Calu3 (cell line): Measurements from ENCODE around the gene SLC2A13. TPM values are rescaled to one million over a fixed set of nuclear protein-coding genes. Genes with fewer than 3 reads are reported as not detected.

ENCODE experiments used
- BruUV-seq: library from RNA; stranded (reverse); fragments of 400-500 nt; replicated peaks from 2 replicates; lab custom pipeline; 2021; lab: Mats Ljungman, UMichigan
- CTCF ChIA-PET: fragments of 300-600 bp; sonication (Branson Sonifier 250); formaldehyde crosslinking; loops from one replicate; lab custom pipeline; 2022; ENCODE audit warnings: antibody characterized with exemption; lab: Charles Lee
- DNase-seq: peaks from one replicate; pipeline ENCODE4 v3.0.0; 2022
- H3K27ac Mint-ChIP-seq: one replicate; pipeline ENCODE4 v1.8.0; 2022; ENCODE audit warnings: mixed read lengths; ENCODE audit not compliant: unreplicated experiment
- H3K27me3 Mint-ChIP-seq: one replicate; pipeline ENCODE4 v1.8.0; 2022; ENCODE audit warnings: mixed read lengths; ENCODE audit not compliant: unreplicated experiment
- H3K36me3 Mint-ChIP-seq: one replicate; pipeline ENCODE4 v1.8.0; 2022; ENCODE audit warnings: mild to moderate bottlenecking, moderate library complexity, mixed read lengths; ENCODE audit not compliant: insufficient read depth, unreplicated experiment
- H3K4me1 Mint-ChIP-seq: one replicate; pipeline ENCODE4 v1.8.0; 2022; ENCODE audit warnings: mild to moderate bottlenecking, low read depth, mixed read lengths; ENCODE audit not compliant: unreplicated experiment
- H3K4me3 Mint-ChIP-seq: one replicate; pipeline ENCODE4 v1.8.0; 2022; ENCODE audit warnings: mild to moderate bottlenecking, low read depth, moderate library complexity, mixed read lengths; ENCODE audit not compliant: unreplicated experiment
- H3K9me3 Mint-ChIP-seq: one replicate; pipeline ENCODE4 v1.8.0; 2022; ENCODE audit warnings: low read depth, mixed read lengths; ENCODE audit not compliant: unreplicated experiment
- intact Hi-C: fragments of 100-400 bp; cut with micrococcal nuclease; formaldehyde crosslinking; loops from one replicate; pipeline ENCODE4 v1.10.0; 2022; ENCODE audit not compliant: unreplicated experiment
- total RNA-seq: library from RNA; stranded (reverse); gene quantifications from 2 replicates; pipeline ENCODE4 v1.2.3, GENCODE V29; 2022
- TF ChIP-seq, protein P1 (sequence below): fragments of 200-600 bp; IDR thresholded peaks from one replicate; pipeline ENCODE4 v1.8.0; 2022; ENCODE audit warnings: antibody characterized with exemption; ENCODE audit not compliant: unreplicated experiment

SLC2A13 gene
- total RNA-seq, 1 experiment from 2014 or later: 9.4 TPM

DNA sequence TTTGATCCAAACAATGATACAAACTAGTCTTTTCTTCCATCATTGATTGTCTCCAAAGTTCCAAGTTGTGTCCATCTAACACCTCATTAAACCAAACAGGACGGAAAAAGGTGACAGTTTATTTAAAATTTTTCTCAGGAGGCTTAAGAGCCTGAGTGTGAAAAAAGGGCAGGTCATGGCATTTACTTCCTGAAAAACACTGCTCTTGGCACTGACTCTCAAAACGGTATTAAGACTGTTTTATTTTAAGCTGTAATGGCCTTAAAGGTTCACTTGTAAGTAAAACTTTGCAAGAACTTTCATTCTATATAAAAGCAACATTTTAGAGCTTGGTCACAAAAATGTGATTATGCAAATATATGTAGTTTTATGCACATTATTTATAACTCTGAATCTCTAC, 222.5 kb downstream of the SLC2A13 start:
- DNase-seq: no peak
- Mint-ChIP-seq H3K36me3 (no peaks in the 10 kb centered on the region), H3K27ac (no peak overlapping the region), H3K27me3 (no peaks in the 10 kb centered on the region), H3K9me3 (no peaks in the 10 kb centered on the region), H3K4me3 (no peak overlapping the region), H3K4me1 (no peaks in the 10 kb centered on the region)
- no TSS peak for BruUV-seq
- CTCF ChIA-PET: no interaction called here
- intact Hi-C loops: no loop called here
- TF ChIP-seq, protein P1, sequence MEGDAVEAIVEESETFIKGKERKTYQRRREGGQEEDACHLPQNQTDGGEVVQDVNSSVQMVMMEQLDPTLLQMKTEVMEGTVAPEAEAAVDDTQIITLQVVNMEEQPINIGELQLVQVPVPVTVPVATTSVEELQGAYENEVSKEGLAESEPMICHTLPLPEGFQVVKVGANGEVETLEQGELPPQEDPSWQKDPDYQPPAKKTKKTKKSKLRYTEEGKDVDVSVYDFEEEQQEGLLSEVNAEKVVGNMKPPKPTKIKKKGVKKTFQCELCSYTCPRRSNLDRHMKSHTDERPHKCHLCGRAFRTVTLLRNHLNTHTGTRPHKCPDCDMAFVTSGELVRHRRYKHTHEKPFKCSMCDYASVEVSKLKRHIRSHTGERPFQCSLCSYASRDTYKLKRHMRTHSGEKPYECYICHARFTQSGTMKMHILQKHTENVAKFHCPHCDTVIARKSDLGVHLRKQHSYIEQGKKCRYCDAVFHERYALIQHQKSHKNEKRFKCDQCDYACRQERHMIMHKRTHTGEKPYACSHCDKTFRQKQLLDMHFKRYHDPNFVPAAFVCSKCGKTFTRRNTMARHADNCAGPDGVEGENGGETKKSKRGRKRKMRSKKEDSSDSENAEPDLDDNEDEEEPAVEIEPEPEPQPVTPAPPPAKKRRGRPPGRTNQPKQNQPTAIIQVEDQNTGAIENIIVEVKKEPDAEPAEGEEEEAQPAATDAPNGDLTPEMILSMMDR: no peak

DNA sequence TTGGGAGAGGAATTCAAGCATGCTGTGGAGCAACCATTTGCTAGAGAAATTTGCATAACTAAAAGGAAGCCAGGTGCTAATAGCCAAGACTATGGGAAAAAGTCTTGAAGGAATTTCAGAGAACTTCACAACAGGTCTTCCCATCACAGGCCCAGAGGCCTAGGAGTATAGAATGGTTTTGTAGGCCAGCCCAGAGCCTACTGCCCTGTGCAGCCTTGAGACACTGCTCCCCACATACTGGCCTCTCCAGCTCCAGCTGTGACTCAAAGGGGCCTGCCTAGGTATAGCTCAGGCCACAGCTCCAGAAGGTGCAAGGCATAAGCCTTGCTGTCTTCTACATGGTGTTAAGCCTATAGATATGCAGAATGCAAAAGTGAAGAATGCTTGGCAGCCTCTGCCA, 227.1 kb downstream of the SLC2A13 start:
- no peak overlapping the region for H3K27ac Mint-ChIP-seq
- no peaks in the 10 kb centered on the region for H3K4me1 Mint-ChIP-seq
- intact Hi-C loops: no loop called here
- no peaks in the 10 kb centered on the region for H3K27me3 Mint-ChIP-seq
- no peak for DNase-seq
- CTCF ChIA-PET: no interaction called here
- BruUV-seq: no TSS peak
- peaks cover 5% of the 10 kb centered on the region for H3K9me3 Mint-ChIP-seq
- TF ChIP-seq, protein P1: no peak
- H3K36me3 Mint-ChIP-seq: no peaks in the 10 kb centered on the region
- H3K4me3 Mint-ChIP-seq: no peak overlapping the region

DNA sequence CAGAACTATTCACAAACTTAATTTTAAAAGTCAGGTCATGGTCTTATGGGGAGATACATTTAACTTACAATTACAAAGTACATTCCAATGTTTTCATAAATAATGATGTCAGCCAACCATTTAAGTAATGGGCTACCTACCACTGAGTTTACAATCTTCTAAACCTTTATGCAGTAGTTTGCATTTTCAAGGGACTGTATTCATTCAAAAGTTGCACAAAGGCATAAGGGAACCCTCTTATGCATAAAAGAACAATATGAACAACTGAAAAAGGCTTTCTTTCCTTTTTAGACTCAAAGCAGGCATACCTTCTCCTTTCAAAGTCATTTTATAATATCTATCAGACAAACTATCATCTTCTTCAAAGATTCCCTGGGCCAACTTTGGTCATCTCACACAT, 230.2 kb downstream of the SLC2A13 start:
- H3K27ac Mint-ChIP-seq: no peak overlapping the region
- DNase-seq: no peak
- TF ChIP-seq, protein P1: no peak
- intact Hi-C loops: no loop called here
- no TSS peak for BruUV-seq
- no peaks in the 10 kb centered on the region for H3K36me3 Mint-ChIP-seq
- CTCF ChIA-PET: no interaction called here
- no peaks in the 10 kb centered on the region for H3K4me1 Mint-ChIP-seq
- no peak overlapping the region for H3K4me3 Mint-ChIP-seq
- H3K9me3 Mint-ChIP-seq: peaks cover 5% of the 10 kb centered on the region
- no peaks in the 10 kb centered on the region for H3K27me3 Mint-ChIP-seq

DNA sequence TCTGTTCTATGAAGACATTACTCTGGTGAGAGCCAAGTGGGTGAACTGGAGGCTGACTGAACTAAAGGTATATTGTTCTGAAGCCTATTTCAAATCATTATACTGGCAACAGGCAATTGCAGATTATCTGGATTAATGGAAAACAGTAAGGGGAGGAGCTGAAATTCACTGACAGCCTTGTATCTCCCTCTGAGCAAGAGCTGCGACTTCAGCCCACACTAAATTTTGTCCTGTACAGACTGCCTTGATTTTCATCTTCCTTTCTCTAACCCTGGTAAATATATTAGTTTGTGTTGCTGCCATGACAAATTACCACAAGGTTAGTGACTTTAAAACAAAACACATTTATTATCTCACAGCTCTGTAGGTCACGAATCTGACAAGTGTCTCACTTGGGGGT, 231.1 kb downstream of the SLC2A13 start:
- BruUV-seq: no TSS peak
- H3K36me3 Mint-ChIP-seq: no peaks in the 10 kb centered on the region
- no peaks in the 10 kb centered on the region for H3K4me1 Mint-ChIP-seq
- no peak overlapping the region for H3K27ac Mint-ChIP-seq
- TF ChIP-seq, protein P1: no peak
- H3K4me3 Mint-ChIP-seq: no peak overlapping the region
- intact Hi-C loops: no loop called here
- no peak for DNase-seq
- CTCF ChIA-PET: no interaction called here
- H3K27me3 Mint-ChIP-seq: no peaks in the 10 kb centered on the region
- peaks cover 5% of the 10 kb centered on the region for H3K9me3 Mint-ChIP-seq

DNA sequence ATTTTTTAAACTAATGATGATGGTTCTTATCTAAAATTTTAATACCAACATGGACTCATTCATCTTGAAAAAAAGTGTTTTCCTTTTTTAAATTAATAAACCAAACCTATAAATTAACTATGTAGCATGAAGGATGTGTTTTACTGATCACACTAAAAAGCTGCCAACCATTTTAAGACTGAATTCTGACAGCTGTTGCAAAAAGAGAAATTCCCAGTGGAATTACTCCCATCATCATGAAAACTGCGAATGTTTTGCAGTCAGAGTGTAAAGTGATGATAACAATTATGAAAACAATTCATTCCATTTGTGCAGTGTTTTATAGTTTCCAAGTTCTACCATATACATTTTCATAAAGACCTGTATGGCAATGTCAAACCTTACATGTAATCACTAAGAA, 232.8 kb downstream of the SLC2A13 start:
- BruUV-seq: no TSS peak
- Mint-ChIP-seq H3K27me3 (no peaks in the 10 kb centered on the region), H3K4me1 (no peaks in the 10 kb centered on the region), H3K9me3 (peaks cover 1% of the 10 kb centered on the region), H3K36me3 (no peaks in the 10 kb centered on the region), H3K27ac (no peak overlapping the region), H3K4me3 (no peak overlapping the region)
- CTCF ChIA-PET: no interaction called here
- intact Hi-C loops: no loop called here
- DNase-seq: no peak
- TF ChIP-seq, protein P1: no peak
